ENCODE data around the gene TMEM138.

DNA sequence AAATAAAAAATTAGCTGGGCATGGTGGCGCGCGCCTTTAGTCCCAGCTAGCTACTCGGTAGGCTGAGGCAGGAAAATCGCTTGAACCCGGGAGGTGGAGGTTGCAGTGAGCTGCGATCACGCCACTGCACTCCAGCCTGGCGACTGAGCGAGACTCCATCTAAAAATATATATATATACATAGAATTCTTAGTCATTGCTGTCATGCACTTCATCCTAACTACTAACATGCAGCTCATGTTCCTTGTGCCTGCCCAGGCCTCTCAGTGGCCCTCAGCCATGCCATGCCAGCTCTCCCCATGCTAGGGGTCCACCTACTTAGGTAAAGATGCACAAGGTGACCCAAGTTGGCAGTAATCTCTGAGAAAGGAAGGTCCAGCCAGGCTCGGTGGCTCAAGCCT lies 3.6 kb upstream of the TMEM138 start:
- TF ChIP-seq GATA3 (IDR thresholded peaks at IDR 0.05; ENCODE audit: low read depth, low read length), result no peak
- TF ChIP-seq GATA2 (IDR thresholded peaks at IDR 0.05; ENCODE audit: low read depth, low read length), result no peak

Measured in SH-SY5Y (cell line).